ENCODE data around the gene RNF227.

DNA sequence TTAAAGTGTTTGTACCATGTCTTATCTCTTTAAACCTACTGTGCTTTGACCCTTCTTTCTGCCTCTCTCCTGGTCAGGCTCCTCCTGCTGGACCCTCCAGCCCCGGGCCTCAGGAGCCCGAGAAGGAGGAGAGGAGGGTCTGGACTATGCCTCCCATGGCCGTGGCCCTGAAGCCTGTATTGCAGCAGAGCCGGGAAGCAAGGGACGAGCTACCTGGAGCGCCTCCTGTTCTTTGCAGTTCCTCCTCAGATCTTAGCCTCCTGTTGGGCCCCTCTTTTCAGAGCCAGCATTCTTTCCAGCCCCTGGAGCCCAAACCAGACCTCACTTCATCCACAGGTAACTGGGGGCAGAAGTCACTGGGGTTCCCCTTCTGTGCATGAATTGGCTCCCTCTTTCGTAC lies 29.6 kb upstream of the RNF227 start:
- TF ChIP-seq EZH2phosphoT487 (IDR thresholded peaks at IDR 0.05; ENCODE audit: borderline replicate concordance, low read length) = no peak
- TF ChIP-seq, protein P1, sequence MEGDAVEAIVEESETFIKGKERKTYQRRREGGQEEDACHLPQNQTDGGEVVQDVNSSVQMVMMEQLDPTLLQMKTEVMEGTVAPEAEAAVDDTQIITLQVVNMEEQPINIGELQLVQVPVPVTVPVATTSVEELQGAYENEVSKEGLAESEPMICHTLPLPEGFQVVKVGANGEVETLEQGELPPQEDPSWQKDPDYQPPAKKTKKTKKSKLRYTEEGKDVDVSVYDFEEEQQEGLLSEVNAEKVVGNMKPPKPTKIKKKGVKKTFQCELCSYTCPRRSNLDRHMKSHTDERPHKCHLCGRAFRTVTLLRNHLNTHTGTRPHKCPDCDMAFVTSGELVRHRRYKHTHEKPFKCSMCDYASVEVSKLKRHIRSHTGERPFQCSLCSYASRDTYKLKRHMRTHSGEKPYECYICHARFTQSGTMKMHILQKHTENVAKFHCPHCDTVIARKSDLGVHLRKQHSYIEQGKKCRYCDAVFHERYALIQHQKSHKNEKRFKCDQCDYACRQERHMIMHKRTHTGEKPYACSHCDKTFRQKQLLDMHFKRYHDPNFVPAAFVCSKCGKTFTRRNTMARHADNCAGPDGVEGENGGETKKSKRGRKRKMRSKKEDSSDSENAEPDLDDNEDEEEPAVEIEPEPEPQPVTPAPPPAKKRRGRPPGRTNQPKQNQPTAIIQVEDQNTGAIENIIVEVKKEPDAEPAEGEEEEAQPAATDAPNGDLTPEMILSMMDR (IDR thresholded peaks at IDR 0.05; ENCODE audit: low read depth, low read length, poor library complexity, severe bottlenecking) = no peak
